ENCODE measurements around the gene MCM9.

Gene MCM9

GRCh38 chr6:118862443-118862842, 72.5 kb downstream of the MCM9 start:
- no peak for TF ChIP-seq CTCF (IDR thresholded peaks at IDR 0.05; ENCODE audit: insufficient read depth, low read depth, low read length, missing control alignments)
- no peak for DNase-seq (ENCODE audit: low read depth)
- no peak overlapping the region for H3K4me3 ChIP-seq (ENCODE audit: low read length)

- no peak overlapping the region for H3K4me3 ChIP-seq (ENCODE audit: low read length)
- DNase-seq (ENCODE audit: low read depth): no peak
- TF ChIP-seq CTCF (IDR thresholded peaks at IDR 0.05; ENCODE audit: insufficient read depth, low read depth, low read length, missing control alignments): no peak
Observed at GRCh38 chr6:118860880-118861279, 74.1 kb downstream of the MCM9 start.

GRCh38 chr6:118860363-118860762, 74.6 kb downstream of the MCM9 start:
- no peak for TF ChIP-seq CTCF (IDR thresholded peaks at IDR 0.05; ENCODE audit: insufficient read depth, low read depth, low read length, missing control alignments)
- H3K4me3 ChIP-seq (ENCODE audit: low read length): no peak overlapping the region
- DNase-seq (ENCODE audit: low read depth): no peak

- no peak overlapping the region for H3K4me3 ChIP-seq (ENCODE audit: low read length)
- DNase-seq (ENCODE audit: low read depth): no peak
- TF ChIP-seq CTCF (IDR thresholded peaks at IDR 0.05; ENCODE audit: insufficient read depth, low read depth, low read length, missing control alignments): no peak
Observed at GRCh38 chr6:118859517-118860064, 75.4 kb downstream of the MCM9 start.

- peak; percentile 12 for DNase-seq (ENCODE audit: low read depth)
- no peak overlapping the region for H3K4me3 ChIP-seq (ENCODE audit: low read length)
- no peak for TF ChIP-seq CTCF (IDR thresholded peaks at IDR 0.05; ENCODE audit: insufficient read depth, low read depth, low read length, missing control alignments)
Observed at GRCh38 chr6:118856301-118856700, 78.7 kb downstream of the MCM9 start.

GRCh38 chr6:118853408-118853807, 81.6 kb downstream of the MCM9 start:
- no peak overlapping the region for H3K4me3 ChIP-seq (ENCODE audit: low read length)
- TF ChIP-seq CTCF (IDR thresholded peaks at IDR 0.05; ENCODE audit: insufficient read depth, low read depth, low read length, missing control alignments): no peak
- no peak for DNase-seq (ENCODE audit: low read depth)

- no peak for DNase-seq (ENCODE audit: low read depth)
- TF ChIP-seq CTCF (IDR thresholded peaks at IDR 0.05; ENCODE audit: insufficient read depth, low read depth, low read length, missing control alignments): no peak
- no peak overlapping the region for H3K4me3 ChIP-seq (ENCODE audit: low read length)
Observed at GRCh38 chr6:118844915-118845314, 90.0 kb downstream of the MCM9 start.

All from epithelial cell of esophagus (primary cell).